Left ventricle myocardium inferior (tissue), 1 donor: ENCODE data around the gene STX10. TPM values are rescaled to one million over a fixed set of nuclear protein-coding genes. Genes with fewer than 3 reads are reported as not detected.
"Not testable (repeated sequence)": the region's sequence is repeated elsewhere in the genome, so short reads cannot be mapped to it uniquely, and the experiment has no call there.

Experiments
- DNase-seq: peaks from one replicate; pipeline ENCODE4 v3.0.0-alpha.2; 2020
- H3K27ac ChIP-seq: fragments of 200-600 bp; replicated peaks from 2 replicates; pipeline ENCODE4 v1.8.0; 2021
- H3K27me3 ChIP-seq: fragments of 200-600 bp; 2 replicates; pipeline ENCODE4 v1.8.0; 2021; ENCODE audit warnings: low read depth
- H3K36me3 ChIP-seq: fragments of 200-600 bp; 2 replicates; pipeline ENCODE4 v1.8.0; 2021
- H3K4me1 ChIP-seq: fragments of 200-600 bp; 2 replicates; pipeline ENCODE4 v1.8.0; 2021
- H3K4me3 ChIP-seq: fragments of 200-600 bp; 2 replicates; pipeline ENCODE4 v1.8.0; 2021; ENCODE audit warnings: mild to moderate bottlenecking, moderate library complexity
- H3K9me3 ChIP-seq: fragments of 200-600 bp; replicated peaks from 2 replicates; pipeline ENCODE4 v1.8.0; 2021
- CTCF ChIP-seq: fragments of 200-600 bp; IDR thresholded peaks from 2 replicates; pipeline ENCODE4 v1.8.0; 2021; ENCODE audit warnings: antibody characterized with exemption, mild to moderate bottlenecking, borderline replicate concordance
- intact Hi-C: fragments of 100-400 bp; cut with micrococcal nuclease; formaldehyde crosslinking; loops from one replicate; pipeline ENCODE4 v1.11.0; 2022
- total RNA-seq: library from RNA; stranded (reverse); fragmentation: NEBNext Ultra II Directional; extraction: Animal tissue kit (Norgen Biotek cat#: 25700); gene quantifications from one replicate; pipeline ENCODE4 v1.2.1, GENCODE V29; 2021
- donor health status: DM: no; HTN: yes; CAD: no; lungs with severe emphysema.

STX10 gene
- total RNA-seq, 1 donor from 2014 or later: 39.2 TPM

- no peak overlapping the region for H3K27ac ChIP-seq
- intact Hi-C loops: no loop called here
- no peak for TF ChIP-seq CTCF
- no peak overlapping the region for H3K4me3 ChIP-seq
- H3K36me3 ChIP-seq: no peaks in the 10 kb centered on the region
- H3K9me3 ChIP-seq: no peaks in the 10 kb centered on the region
- DNase-seq: no peak
- H3K4me1 ChIP-seq: no peaks in the 10 kb centered on the region
- H3K27me3 ChIP-seq: no peaks in the 10 kb centered on the region
Observed at GRCh38 chr19:13187419-13187818, 37.2 kb upstream of the STX10 start.

GRCh38 chr19:13186688-13187087 is 36.5 kb upstream of the STX10 start:
- H3K4me3 ChIP-seq, H3K27me3 ChIP-seq, intact Hi-C loops, DNase-seq, H3K36me3 ChIP-seq, H3K9me3 ChIP-seq, H3K27ac ChIP-seq, H3K4me1 ChIP-seq: not testable (repeated sequence)

- DNase-seq, H3K9me3 ChIP-seq, H3K36me3 ChIP-seq, H3K27me3 ChIP-seq, H3K27ac ChIP-seq, intact Hi-C loops, H3K4me3 ChIP-seq: not testable (repeated sequence)
- H3K4me1 ChIP-seq: peaks cover 14% of the 10 kb centered on the region
Observed at GRCh38 chr19:13185763-13186657, 35.8 kb upstream of the STX10 start.

- peaks cover 15% of the 10 kb centered on the region for H3K4me1 ChIP-seq
- intact Hi-C loops, DNase-seq, H3K4me3 ChIP-seq, H3K9me3 ChIP-seq, H3K27me3 ChIP-seq, H3K27ac ChIP-seq, H3K36me3 ChIP-seq: not testable (repeated sequence)
Observed at GRCh38 chr19:13184926-13185325, 34.8 kb upstream of the STX10 start.

GRCh38 chr19:13181747-13182388 is 31.7 kb upstream of the STX10 start:
- Histone ChIP-seq H3K9me3 (no peaks in the 10 kb centered on the region), H3K4me1 (peaks cover 15% of the 10 kb centered on the region), H3K27me3 (no peaks in the 10 kb centered on the region), H3K27ac (peak overlapping the region; percentile 71), H3K36me3 (no peaks in the 10 kb centered on the region), H3K4me3 (no peak overlapping the region)
- DNase-seq: peak; percentile 85
- no peak for TF ChIP-seq CTCF
- intact Hi-C loops: no loop called here

GRCh38 chr19:13178291-13178690 is 28.1 kb upstream of the STX10 start:
- H3K27ac ChIP-seq, H3K36me3 ChIP-seq, H3K9me3 ChIP-seq, intact Hi-C loops, H3K27me3 ChIP-seq, DNase-seq, H3K4me3 ChIP-seq: not testable (repeated sequence)
- H3K4me1 ChIP-seq: peaks cover 18% of the 10 kb centered on the region

GRCh38 chr19:13177584-13177983 is 27.4 kb upstream of the STX10 start:
- H3K9me3 ChIP-seq, H3K27ac ChIP-seq, H3K36me3 ChIP-seq, H3K27me3 ChIP-seq, DNase-seq, intact Hi-C loops, H3K4me3 ChIP-seq: not testable (repeated sequence)
- peaks cover 25% of the 10 kb centered on the region for H3K4me1 ChIP-seq

GRCh38 chr19:13176345-13176744 is 26.2 kb upstream of the STX10 start:
- Histone ChIP-seq H3K9me3 (no peaks in the 10 kb centered on the region), H3K27ac (no peak overlapping the region), H3K27me3 (no peaks in the 10 kb centered on the region), H3K4me3 (no peak overlapping the region), H3K4me1 (peaks cover 23% of the 10 kb centered on the region), H3K36me3 (no peaks in the 10 kb centered on the region)
- intact Hi-C loops: no loop called here
- TF ChIP-seq CTCF: no peak
- DNase-seq: no peak
